ENCODE data around the gene NUDT3. TPM values are rescaled to one million over a fixed set of nuclear protein-coding genes. Genes with fewer than 3 reads are reported as not detected.

The NUDT3 gene
- total and polyA plus RNA-seq, 9 of the 15 experiments (the other 6 are each of a cell fraction or from before 2014, with no cell fraction given) = 5.4 to 81.2 (median 56.4) TPM

DNA sequence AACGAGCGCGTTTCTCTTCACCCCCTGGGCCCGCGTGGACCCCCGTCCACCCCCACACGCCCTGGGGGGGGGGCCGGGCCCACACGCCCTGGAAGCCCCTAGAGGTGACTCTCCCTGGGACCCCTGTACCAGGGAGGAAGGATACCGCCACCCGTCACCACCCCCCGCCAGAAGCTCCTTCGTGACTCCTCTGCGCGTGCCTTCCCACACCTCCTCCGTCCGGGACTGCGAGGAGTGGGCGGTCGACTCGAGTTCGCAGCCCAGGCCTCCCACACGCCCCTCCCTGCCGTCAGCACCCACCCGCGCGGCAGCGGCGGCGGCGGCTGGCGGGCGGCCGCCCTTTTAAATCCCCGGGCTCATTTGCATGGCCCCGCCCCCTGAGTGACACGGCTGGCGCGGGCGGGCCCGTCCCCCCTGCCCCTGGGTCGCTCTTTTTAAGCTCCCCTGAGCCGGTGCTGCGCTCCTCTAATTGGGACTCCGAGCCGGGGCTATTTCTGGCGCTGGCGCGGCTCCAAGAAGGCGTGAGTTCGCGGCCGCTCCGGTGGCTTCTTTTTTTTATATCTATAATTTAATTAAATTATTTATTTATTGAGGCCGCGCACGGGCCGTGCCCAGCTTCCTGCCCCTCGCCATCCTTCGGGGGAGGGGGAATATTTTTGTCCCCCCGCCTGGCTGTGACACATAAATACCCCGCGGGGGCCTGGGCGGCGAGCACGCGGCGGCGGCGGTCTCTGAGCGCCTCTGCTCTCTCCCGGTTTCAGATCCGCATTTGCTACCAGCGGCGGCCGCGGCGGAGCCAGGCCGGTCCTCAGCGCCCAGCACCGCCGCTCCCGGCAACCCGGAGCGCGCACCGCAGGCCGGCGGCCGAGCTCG is 155.8 kb downstream of the NUDT3 start, which contains the start of gene HMGA1 (continued):
- TF ChIP-seq ZNF79 (CRISPR knock-in tag; IDR thresholded peaks at IDR 0.05; ENCODE audit: low read depth) (no peak), CCAR2 (IDR thresholded peaks at IDR 0.05; ENCODE audit: low read depth, low read length) (no peak), STAT5B (CRISPR knock-in tag; IDR thresholded peaks at IDR 0.05) (no peak), HSF4 (CRISPR knock-in tag; IDR thresholded peaks at IDR 0.05; ENCODE audit: borderline replicate concordance) (no peak), KDM5B (IDR thresholded peaks at IDR 0.05; ENCODE audit: insufficient replicate concordance, low read depth, low read length) (peak; percentile 99), C11orf30 (IDR thresholded peaks at IDR 0.05; ENCODE audit: low read depth) (no peak), TAF1 (IDR thresholded peaks at IDR 0.05; ENCODE audit: control insufficient read depth, extremely low read depth, insufficient read depth, low read length, severe bottlenecking) (peak; percentile 94), HLTF (IDR thresholded peaks at IDR 0.05) (no peak), HNRNPUL1 (IDR thresholded peaks at IDR 0.05; ENCODE audit: low read length) (0 out of 2 replicates have a peak, but pooled peaks have one; percentile 40), SUPT5H (IDR thresholded peaks at IDR 0.05) (peak; percentile 99), SNIP1 (IDR thresholded peaks at IDR 0.05; ENCODE audit: low read depth) (no peak), CBX1 (IDR thresholded peaks at IDR 0.05; ENCODE audit: low read depth) (peak; percentile 96), MCM5 (IDR thresholded peaks at IDR 0.05; ENCODE audit: low read depth) (no peak), BCOR (IDR thresholded peaks at IDR 0.05) (0 out of 2 replicates have a peak, but pooled peaks have one; percentile 23)
- TF ChIP-seq, protein P1, sequence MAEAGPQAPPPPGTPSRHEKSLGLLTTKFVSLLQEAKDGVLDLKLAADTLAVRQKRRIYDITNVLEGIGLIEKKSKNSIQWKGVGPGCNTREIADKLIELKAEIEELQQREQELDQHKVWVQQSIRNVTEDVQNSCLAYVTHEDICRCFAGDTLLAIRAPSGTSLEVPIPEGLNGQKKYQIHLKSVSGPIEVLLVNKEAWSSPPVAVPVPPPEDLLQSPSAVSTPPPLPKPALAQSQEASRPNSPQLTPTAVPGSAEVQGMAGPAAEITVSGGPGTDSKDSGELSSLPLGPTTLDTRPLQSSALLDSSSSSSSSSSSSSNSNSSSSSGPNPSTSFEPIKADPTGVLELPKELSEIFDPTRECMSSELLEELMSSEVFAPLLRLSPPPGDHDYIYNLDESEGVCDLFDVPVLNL (CRISPR knock-in tag; IDR thresholded peaks at IDR 0.05; ENCODE audit: low read depth) = peak; percentile 62; the same call in 1 of the 2 replicates
- TF ChIP-seq, protein P2, sequence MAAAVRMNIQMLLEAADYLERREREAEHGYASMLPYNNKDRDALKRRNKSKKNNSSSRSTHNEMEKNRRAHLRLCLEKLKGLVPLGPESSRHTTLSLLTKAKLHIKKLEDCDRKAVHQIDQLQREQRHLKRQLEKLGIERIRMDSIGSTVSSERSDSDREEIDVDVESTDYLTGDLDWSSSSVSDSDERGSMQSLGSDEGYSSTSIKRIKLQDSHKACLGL (CRISPR knock-in tag; IDR thresholded peaks at IDR 0.05; ENCODE audit: borderline replicate concordance, poor library complexity, severe bottlenecking) = no peak
- TF ChIP-seq, protein P3, sequence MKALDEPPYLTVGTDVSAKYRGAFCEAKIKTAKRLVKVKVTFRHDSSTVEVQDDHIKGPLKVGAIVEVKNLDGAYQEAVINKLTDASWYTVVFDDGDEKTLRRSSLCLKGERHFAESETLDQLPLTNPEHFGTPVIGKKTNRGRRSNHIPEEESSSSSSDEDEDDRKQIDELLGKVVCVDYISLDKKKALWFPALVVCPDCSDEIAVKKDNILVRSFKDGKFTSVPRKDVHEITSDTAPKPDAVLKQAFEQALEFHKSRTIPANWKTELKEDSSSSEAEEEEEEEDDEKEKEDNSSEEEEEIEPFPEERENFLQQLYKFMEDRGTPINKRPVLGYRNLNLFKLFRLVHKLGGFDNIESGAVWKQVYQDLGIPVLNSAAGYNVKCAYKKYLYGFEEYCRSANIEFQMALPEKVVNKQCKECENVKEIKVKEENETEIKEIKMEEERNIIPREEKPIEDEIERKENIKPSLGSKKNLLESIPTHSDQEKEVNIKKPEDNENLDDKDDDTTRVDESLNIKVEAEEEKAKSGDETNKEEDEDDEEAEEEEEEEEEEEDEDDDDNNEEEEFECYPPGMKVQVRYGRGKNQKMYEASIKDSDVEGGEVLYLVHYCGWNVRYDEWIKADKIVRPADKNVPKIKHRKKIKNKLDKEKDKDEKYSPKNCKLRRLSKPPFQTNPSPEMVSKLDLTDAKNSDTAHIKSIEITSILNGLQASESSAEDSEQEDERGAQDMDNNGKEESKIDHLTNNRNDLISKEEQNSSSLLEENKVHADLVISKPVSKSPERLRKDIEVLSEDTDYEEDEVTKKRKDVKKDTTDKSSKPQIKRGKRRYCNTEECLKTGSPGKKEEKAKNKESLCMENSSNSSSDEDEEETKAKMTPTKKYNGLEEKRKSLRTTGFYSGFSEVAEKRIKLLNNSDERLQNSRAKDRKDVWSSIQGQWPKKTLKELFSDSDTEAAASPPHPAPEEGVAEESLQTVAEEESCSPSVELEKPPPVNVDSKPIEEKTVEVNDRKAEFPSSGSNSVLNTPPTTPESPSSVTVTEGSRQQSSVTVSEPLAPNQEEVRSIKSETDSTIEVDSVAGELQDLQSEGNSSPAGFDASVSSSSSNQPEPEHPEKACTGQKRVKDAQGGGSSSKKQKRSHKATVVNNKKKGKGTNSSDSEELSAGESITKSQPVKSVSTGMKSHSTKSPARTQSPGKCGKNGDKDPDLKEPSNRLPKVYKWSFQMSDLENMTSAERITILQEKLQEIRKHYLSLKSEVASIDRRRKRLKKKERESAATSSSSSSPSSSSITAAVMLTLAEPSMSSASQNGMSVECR (CRISPR knock-in tag; IDR thresholded peaks at IDR 0.05) = peak; percentile 56; the same call in 1 of the 2 replicates
- TF ChIP-seq, protein P4, sequence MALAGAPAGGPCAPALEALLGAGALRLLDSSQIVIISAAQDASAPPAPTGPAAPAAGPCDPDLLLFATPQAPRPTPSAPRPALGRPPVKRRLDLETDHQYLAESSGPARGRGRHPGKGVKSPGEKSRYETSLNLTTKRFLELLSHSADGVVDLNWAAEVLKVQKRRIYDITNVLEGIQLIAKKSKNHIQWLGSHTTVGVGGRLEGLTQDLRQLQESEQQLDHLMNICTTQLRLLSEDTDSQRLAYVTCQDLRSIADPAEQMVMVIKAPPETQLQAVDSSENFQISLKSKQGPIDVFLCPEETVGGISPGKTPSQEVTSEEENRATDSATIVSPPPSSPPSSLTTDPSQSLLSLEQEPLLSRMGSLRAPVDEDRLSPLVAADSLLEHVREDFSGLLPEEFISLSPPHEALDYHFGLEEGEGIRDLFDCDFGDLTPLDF (CRISPR knock-in tag; IDR thresholded peaks at IDR 0.05) = peak; percentile 42; the same call in 1 of the 2 replicates
